Measurements from ENCODE around the gene SLC32A1. TPM values are rescaled to one million over a fixed set of nuclear protein-coding genes. Genes with fewer than 3 reads are reported as not detected.

The SLC32A1 gene
- total RNA-seq, 1 donor from 2014 or later = 0.04 TPM

DNA sequence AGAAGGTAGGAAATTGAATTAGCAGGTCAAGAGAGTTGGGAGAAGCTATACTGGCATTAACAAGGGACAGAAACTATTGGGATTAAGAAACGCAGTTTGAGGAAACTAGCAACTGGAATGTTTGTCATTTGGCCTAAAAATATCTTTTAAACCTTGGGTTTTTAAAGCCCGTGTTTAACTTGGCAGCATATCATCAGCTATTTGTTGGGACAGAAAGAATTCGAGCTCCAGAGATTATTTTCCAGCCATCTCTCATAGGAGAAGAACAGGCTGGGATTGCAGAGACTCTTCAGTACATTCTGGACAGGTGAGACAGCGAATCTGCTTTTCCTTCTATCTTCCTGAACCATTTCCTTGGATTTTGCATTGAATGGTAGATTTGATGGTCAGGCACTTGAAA, 41.8 kb downstream of the SLC32A1 start:
- H3K27ac ChIP-seq = no peak overlapping the region
- H3K9me3 ChIP-seq (ENCODE audit: low read depth) = no peaks in the 10 kb centered on the region
- no peak overlapping the region for H3K4me3 ChIP-seq
- no peak for TF ChIP-seq EZH2phosphoT487 (IDR thresholded peaks at IDR 0.05)
- TF ChIP-seq, protein P1, sequence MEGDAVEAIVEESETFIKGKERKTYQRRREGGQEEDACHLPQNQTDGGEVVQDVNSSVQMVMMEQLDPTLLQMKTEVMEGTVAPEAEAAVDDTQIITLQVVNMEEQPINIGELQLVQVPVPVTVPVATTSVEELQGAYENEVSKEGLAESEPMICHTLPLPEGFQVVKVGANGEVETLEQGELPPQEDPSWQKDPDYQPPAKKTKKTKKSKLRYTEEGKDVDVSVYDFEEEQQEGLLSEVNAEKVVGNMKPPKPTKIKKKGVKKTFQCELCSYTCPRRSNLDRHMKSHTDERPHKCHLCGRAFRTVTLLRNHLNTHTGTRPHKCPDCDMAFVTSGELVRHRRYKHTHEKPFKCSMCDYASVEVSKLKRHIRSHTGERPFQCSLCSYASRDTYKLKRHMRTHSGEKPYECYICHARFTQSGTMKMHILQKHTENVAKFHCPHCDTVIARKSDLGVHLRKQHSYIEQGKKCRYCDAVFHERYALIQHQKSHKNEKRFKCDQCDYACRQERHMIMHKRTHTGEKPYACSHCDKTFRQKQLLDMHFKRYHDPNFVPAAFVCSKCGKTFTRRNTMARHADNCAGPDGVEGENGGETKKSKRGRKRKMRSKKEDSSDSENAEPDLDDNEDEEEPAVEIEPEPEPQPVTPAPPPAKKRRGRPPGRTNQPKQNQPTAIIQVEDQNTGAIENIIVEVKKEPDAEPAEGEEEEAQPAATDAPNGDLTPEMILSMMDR (IDR thresholded peaks at IDR 0.05) = no peak
- no peak for TF ChIP-seq EZH2 (IDR thresholded peaks at IDR 0.05)
- H3K4me2 ChIP-seq = no peak overlapping the region
- Mint-ChIP-seq H3K36me3 (peaks cover 27% of the 10 kb centered on the region), H3K4me1 (peaks cover 2% of the 10 kb centered on the region), H3K27ac (no peak overlapping the region), H3K4me3 (no peak overlapping the region), H3K27me3 (ENCODE audit: insufficient read depth, low read depth) (no peaks in the 10 kb centered on the region), H3K9me3 (no peaks in the 10 kb centered on the region)
- no peak for DNase-seq (ENCODE audit: low spot score)
- H3K9ac ChIP-seq = no peak overlapping the region
- H3K79me2 ChIP-seq (ENCODE audit: low read depth) = no peaks in the 10 kb centered on the region
- no peaks in the 10 kb centered on the region for H3F3A ChIP-seq (ENCODE audit: low read depth)
- H3K4me1 ChIP-seq = no peaks in the 10 kb centered on the region
- no peaks in the 10 kb centered on the region for H3K27me3 ChIP-seq
- H4K20me1 ChIP-seq (ENCODE audit: low read depth) = no peaks in the 10 kb centered on the region
- peaks cover 3% of the 10 kb centered on the region for H3K36me3 ChIP-seq
- no peak overlapping the region for H2AFZ ChIP-seq (replicated peaks)

DNA sequence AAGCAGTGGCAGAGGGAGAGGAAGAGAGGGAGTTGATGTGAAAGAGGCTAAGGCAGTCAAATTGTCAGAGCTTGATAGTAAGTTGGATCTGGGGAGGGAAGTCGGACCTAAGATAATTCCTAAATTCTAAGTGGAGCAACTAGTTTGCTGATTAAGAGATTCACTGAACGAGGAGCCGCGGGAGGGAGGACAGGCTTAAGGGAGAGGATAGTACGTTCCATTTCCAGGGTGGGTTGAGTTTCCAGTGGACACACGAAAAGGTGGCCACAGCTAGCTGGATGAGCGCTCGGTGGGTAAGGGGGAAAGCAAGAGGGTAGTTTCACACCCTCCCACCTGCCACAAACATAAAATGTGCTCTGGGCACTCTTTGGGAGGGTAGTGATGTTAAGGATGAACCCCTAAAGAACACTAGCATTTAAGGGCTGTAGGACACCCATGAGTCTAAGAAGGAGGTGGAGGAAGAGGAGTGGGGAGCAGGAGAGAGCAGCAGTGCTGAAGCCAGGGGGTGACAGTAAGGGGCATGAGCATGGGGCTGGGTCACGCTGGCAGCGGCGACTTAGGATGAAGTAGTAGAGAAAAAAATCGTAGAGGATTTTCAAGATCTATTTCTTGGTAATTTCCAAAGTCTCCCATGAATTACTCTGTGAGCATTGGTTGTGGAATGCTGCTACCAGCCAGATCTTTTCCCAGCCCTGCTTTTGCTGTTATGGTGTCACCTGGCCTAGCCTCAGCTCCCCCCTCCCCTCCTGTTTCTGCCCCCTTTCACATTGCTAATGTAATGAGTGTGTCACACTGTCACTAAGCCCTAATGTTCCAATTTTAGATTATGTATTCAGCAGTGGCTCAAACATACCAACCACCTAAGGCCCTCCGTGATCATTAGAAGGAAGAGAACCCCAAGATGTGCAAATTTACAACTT, 45.4 kb downstream of the SLC32A1 start:
- H3K9me3 ChIP-seq (ENCODE audit: low read depth) = peaks cover 6% of the 10 kb centered on the region

DNA sequence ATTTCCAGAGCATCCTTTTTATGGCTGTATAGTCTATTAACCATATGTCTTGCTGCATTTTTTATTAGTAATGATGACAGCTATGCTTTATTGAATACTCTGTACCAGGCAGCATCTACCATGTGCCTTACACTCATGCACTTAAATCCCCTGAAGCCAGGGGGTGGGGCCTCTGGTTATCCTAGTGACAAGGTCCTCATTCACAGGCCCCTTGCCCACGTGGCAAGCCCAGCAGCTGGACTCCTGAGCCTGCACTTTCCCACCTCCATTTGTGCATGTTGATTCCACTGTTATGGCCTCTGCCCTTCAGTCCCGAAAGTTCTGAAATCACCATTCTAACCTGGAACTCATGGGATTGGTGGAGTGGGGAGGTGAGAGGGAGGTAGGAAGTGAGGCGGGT, 46.3 kb downstream of the SLC32A1 start:
- TF ChIP-seq, protein P1 (IDR thresholded peaks at IDR 0.05) = no peak
- TF ChIP-seq EZH2phosphoT487 (IDR thresholded peaks at IDR 0.05) (no peak), EZH2 (IDR thresholded peaks at IDR 0.05) (no peak)
- no peaks in the 10 kb centered on the region for H4K20me1 ChIP-seq (ENCODE audit: low read depth)
- H3K9me3 Mint-ChIP-seq = peaks cover 12% of the 10 kb centered on the region
- no peaks in the 10 kb centered on the region for H3F3A ChIP-seq (ENCODE audit: low read depth)
- no peaks in the 10 kb centered on the region for H3K79me2 ChIP-seq (ENCODE audit: low read depth)
- H3K4me2 ChIP-seq = no peak overlapping the region
- no peak overlapping the region for H2AFZ ChIP-seq (replicated peaks)
- H3K36me3 Mint-ChIP-seq = peaks cover 46% of the 10 kb centered on the region
- H3K27me3 ChIP-seq = no peaks in the 10 kb centered on the region
- no peaks in the 10 kb centered on the region for H3K27me3 Mint-ChIP-seq (ENCODE audit: insufficient read depth, low read depth)
- H3K36me3 ChIP-seq = peaks cover 10% of the 10 kb centered on the region
- H3K4me1 Mint-ChIP-seq = no peaks in the 10 kb centered on the region
- no peak overlapping the region for H3K4me3 Mint-ChIP-seq
- no peak overlapping the region for H3K9ac ChIP-seq
- H3K4me1 ChIP-seq = no peaks in the 10 kb centered on the region
- H3K27ac Mint-ChIP-seq = no peak overlapping the region
- DNase-seq (ENCODE audit: low spot score) = no peak
- H3K9me3 ChIP-seq (ENCODE audit: low read depth) = peaks cover 6% of the 10 kb centered on the region
- no peak overlapping the region for H3K4me3 ChIP-seq
- H3K27ac ChIP-seq = no peak overlapping the region

More for the DNA sequence above, 45.4 kb downstream of the SLC32A1 start:
- Mint-ChIP-seq H3K4me1 (no peaks in the 10 kb centered on the region), H3K36me3 (peaks cover 43% of the 10 kb centered on the region), H3K4me3 (no peak overlapping the region), H3K27me3 (ENCODE audit: insufficient read depth, low read depth) (no peaks in the 10 kb centered on the region), H3K27ac (peak overlapping the region; percentile 66), H3K9me3 (peaks cover 12% of the 10 kb centered on the region)
- peaks cover 10% of the 10 kb centered on the region for H3K36me3 ChIP-seq
- no peak overlapping the region for H3K4me2 ChIP-seq
- H3F3A ChIP-seq (ENCODE audit: low read depth) = no peaks in the 10 kb centered on the region
- no peaks in the 10 kb centered on the region for H4K20me1 ChIP-seq (ENCODE audit: low read depth)
- no peak overlapping the region for H3K4me3 ChIP-seq
- TF ChIP-seq, protein P1 (IDR thresholded peaks at IDR 0.05) = no peak
- H3K79me2 ChIP-seq (ENCODE audit: low read depth) = no peaks in the 10 kb centered on the region
- no peaks in the 10 kb centered on the region for H3K4me1 ChIP-seq
- no peak for DNase-seq (ENCODE audit: low spot score)
- no peak overlapping the region for H3K27ac ChIP-seq
- H3K27me3 ChIP-seq = no peaks in the 10 kb centered on the region
- no peak overlapping the region for H3K9ac ChIP-seq
- H2AFZ ChIP-seq (replicated peaks) = no peak overlapping the region
